AG10803 (cell line): ENCODE results near the gene GOLGA6L9.
"Not testable (repeated sequence)": the region's sequence is repeated elsewhere in the genome, so short reads cannot be mapped to it uniquely, and the experiment has no call there.

Experiments
- DNase-seq: peaks from one replicate; pipeline ENCODE4 v3.0.0; 2010; ENCODE audit warnings: low read depth
- H3K4me3 ChIP-seq: 2 replicates; pipeline ENCODE4 v1.5.1; 2011; ENCODE audit warnings: mild to moderate bottlenecking, low read length, control low read depth

The GOLGA6L9 gene

DNA sequence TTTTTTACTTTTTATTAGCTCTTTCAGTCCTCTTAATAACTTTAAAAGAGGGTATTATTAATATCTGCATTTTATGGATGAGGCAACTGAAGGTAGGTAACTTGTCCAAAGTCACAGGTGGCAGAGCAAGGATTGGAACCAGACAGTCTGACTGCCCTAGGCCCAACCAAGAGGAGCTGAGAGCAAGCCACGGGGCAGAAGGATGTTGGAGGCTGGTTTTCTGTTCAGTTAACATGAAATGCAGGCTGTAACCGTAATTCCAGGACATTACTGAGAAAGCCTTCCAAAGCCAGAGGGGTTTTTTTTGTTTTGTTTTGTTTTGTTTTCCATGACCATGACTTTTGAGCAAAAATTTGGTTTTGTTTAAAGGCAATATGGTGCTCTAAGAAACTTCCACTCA lies 9.1 kb upstream of the GOLGA6L9 start:
- not testable (repeated sequence) for DNase-seq, H3K4me3 ChIP-seq

DNA sequence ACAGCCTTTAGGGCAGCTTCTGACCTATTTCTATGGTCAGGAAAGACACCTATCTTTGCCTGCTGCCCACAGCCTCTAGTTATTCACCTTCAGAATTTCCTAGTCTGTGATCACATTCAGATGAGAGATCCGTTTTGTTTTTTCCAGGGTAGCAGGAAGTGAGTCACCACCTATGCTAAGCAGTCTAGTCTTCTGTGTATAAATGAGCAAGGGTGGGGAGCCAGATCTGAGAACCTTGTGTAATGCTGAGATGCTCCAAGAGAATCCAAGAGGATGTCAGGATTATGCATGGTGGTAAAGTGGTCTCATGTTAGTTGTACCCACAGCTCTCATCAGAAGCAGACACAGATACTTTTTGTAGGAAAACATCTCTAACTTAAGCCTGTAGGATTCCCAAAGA lies 8.7 kb upstream of the GOLGA6L9 start:
- DNase-seq = not testable (repeated sequence)

DNA sequence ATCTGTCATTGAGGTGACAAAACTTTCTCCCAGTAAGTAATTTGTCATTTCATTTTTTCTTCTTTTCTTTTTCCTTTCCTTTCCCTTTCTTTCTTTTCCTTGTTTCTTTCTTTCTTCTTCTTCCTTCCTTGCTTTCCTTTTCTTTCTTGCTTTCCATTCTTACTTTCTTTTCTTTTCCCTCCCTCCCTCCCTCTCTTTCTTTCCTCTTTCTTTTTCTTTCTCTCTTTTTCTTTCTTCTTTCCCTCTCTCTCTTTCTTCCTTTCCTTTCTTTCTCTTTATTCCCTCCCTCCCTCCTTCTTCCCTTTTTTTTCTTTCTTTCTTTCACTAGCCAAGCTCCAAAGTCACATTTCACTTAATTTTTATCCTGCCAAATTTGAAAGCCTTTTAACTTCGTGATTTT lies 2.5 kb upstream of the GOLGA6L9 start:
- not testable (repeated sequence) for DNase-seq, H3K4me3 ChIP-seq

More for the DNA sequence above, 8.7 kb upstream of the GOLGA6L9 start:
- H3K4me3 ChIP-seq = not testable (repeated sequence)

DNA sequence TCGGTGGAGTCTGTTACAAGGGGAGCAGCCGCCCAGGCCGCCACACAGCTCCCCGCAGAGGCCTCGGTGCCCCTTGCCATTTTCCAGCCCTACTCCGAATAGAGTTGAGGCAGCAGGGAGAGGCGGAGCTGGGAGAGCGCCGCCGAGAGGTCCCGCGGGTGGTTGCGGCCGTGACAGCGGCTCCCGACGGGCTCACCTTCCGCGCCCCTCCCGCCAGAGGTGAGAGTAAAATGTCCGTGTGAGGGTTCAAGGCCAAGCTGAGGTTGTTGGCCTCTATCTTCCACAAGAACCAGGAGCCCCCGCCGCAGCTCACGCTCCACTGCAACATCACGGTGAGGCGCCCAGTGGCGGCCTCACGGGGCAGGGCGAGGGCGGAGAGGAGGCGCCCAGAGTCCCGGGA lies 15.8 kb downstream of the GOLGA6L9 start:
- H3K4me3 ChIP-seq = peak overlapping the region; percentile 42
- not testable (repeated sequence) for DNase-seq

DNA sequence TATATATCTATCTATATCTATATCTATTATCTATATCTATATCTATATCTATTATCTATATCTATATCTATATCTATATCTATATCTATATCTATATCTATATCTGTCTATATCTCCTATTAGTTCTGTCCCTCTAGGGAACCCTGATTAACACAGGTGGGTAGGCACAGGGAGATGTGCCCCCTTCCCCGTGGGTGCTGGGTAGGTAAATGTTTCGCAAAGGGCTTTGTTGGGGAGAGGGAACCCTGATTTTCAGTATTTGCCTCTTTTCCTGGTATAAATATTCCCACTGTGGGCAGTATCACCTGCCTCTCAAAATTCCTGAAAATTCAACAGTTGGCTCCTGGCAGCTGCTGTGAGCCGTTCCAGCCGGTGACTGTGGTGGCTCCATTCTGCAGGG lies 27.7 kb downstream of the GOLGA6L9 start:
- not testable (repeated sequence) for H3K4me3 ChIP-seq, DNase-seq

DNA sequence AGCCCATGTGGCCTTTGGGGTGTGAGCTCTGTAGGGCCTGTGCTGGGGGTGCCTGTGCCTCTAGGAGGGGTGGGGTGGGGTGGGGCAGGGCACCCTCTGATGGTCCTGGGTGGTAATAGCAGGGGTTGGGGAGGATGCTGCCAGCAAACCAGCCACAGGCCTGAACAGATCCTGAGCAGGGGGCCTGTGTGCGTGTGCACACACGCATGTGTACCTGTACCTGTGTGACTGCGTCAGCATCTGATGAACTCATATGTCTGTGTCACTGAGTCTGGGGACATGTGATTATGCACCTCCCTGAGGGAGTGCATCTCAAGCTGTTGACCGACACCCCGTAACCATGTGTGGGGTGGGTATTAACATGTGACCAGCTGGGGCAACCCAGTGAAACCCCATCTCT lies 36.0 kb downstream of the GOLGA6L9 start:
- not testable (repeated sequence) for DNase-seq, H3K4me3 ChIP-seq

DNA sequence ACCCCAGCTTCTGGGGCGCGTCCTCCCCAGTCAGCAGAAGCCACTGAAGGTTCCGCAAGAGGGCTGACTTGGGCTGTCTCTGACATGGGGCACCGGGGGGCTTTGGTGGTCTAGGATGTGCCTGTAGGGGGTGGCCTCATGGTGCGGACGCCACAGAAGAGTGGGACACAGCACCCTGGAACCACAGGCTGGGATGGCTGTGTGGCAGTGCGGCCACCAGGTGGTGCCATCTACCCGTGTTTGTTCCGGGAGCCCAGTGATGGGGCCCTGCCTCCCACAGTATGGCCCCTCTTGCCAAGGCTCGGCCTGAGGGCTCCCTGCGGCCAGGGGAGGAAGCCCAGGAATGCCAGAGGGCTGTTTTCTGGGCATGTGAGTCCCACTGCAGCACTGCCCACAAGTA lies 38.6 kb downstream of the GOLGA6L9 start:
- not testable (repeated sequence) for H3K4me3 ChIP-seq, DNase-seq

DNA sequence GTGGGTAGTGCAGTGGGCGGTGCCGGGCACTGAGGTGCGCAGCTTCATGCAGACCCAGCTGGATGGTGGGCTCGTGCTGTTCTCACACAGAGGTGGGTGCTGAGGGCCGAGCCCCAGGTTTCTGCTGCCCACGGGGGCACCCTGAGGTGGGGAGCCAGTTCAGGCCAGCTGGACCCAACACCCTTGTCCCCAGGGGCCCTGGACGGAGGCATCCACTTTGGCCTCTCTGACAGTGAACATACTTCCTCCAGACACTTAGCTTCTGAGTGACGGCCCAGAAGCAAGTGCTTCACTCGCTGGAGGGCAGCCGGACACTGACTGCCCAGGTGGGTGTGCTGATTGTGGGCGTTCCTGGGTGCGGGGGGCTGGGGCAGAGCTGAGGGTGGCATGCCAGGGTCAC lies 39.8 kb downstream of the GOLGA6L9 start:
- H3K4me3 ChIP-seq, DNase-seq: not testable (repeated sequence)

DNA sequence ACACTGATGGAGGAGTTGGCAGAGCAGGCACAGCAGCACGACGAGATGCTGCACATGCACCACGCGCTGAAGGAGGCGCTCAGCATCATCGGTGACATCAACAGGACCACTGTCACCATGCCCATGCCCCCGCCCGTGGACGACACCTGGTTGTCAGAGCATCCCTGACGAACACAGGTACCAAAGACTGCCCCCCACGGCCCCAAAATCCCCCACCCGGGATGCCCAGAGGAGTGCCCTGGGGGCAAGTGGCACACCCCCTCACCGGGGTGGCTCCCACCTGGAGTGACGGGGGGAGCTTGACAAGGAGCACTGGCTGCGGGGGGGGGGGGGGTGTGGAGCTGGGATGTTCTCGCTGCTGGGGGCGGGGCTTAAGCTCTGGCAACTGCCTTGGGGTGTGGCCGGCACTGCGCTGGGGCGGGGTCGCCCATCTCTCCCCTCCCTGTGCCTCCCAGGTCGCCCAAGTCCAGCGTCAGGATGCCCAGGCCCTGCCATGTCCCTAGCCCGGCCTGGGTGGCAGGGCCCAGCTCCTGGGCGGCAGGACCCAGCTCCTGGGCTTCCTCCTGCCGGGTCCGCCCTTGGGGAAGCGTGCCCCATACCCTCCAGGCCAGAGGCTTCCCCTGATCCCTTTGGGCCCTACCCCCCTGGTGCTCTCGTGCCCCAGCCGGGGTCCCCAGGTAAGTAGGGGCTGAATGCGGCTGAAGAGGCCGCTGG lies 42.8 kb downstream of the GOLGA6L9 start:
- not testable (repeated sequence) for DNase-seq, H3K4me3 ChIP-seq

DNA sequence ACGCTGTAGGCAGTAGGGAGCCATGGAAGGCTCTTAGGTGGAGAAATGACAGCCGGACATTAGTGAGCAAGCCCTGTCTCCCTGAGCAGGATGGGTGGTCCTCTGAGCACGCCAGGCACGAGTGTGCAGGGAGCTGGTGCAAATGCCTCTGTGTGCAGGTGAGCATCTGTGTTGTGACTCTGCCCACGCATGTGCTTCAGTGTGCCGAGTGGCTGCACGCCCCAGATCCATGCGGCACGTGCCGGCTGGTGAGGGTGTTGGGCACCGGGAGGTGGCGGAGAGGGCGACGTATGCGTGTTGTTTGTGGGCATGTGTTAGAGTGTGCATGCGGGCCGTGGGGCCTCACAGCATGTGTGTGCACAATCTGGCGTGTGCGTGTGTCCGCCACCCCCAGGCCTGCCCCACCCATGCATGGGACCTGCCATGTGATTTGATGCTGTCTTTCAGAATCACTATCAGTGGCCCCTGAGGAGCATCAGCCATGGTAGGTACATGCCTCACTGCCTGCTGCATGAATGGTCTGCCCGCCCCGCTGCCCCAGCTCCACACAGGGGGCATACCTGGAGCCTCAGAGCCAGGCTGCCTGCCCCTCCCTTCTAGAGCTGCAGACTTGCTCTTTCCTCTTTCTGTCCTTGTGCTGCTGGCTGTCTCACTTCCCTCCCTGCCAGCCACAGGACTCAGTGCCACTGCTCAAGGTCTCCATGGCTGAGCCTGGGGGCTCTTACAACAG lies 45.1 kb downstream of the GOLGA6L9 start:
- not testable (repeated sequence) for DNase-seq, H3K4me3 ChIP-seq

DNA sequence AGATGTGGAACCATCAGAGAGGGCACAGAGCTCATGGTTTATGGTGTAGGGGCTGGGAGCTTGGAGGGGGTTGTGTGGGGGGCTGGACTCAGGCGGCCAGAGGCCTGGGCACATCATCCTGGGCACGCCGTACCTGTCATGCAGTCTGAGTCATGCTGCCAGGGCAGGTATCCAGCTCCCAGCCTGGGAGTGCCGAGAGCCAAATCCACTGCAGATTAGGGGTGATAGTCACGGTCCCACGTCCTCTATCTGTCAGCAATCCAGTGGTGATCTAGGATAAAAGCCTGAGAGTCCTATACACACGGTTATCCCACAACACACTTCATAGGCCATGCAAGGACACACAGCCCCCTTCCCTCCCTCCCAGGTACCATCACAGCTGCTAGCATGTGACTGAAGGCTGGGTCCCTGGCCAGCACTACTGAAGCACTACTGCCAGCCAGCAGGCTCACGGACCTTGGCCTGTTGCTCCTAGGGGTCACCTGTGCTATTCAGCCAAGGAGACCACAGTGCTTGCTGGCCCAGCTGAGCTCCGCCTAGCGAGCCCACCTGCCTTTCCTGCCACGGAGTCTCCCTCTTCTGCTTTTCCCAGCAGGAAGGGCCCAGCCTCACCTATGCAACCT lies 45.8 kb downstream of the GOLGA6L9 start:
- not testable (repeated sequence) for DNase-seq, H3K4me3 ChIP-seq

DNA sequence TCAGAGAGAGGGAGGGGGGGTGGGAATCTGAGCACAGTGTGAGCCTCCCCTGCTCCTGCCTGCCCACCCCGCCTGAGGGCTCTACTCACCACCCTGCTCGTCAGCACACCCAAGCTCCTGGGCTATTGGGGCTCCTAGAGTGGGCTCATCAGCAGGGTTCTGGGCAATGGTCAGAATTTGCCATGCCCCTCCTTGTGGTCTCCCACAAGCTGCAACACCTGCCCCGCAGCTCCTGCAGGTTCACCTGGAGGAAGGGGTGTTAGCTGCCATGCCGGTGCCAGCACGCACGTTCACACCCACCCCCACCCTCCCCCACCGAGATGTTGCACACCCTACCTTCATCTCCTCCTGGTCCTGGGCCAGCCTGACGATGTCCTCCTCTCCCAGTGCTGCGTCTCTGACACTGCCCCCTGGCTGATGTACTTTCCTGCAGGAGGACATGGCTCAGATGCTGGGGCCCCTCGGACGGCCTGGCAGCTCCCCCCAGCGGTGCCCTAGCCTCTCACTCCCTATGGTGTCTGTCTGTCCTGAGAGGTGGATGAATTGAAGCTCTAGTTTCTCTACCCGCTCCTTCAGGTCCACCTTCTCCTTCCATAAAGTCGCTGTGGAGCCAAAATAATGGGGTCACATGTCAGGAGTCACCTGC lies 47.2 kb downstream of the GOLGA6L9 start:
- not testable (repeated sequence) for DNase-seq, H3K4me3 ChIP-seq

DNA sequence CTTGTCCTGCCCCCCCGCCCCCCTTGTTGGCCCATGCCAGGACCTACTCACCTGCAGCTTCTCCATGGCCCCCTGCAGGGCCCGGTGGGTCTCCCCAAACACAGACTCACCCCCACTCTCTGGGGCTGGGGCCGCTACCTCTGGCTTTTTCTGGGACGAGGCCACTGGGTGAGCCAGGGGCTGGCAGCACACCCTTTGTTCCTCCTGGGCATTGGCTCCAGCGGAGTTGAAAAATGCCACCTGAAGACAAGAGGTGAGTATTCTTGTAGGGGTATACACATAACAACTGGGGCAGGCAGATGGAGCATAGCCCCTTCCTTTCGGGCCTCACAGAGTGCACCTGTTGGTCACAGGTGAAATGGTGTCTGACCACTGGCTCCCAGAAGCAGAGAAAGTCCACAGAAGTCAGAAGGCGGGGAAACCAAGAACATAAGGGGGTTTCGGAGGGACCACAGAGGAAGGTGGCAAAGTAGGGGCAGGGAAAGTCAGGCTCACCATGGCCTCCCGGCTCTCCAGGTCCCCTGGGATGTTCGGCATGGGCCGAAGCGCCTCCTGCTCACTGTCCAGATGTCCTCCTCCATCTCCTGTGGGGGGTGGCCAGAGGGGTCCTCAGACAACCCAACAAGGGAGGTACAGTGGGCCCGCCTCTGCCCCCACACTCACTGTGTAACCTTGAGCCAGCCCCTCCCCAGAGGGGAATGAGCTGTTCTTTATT lies 47.9 kb downstream of the GOLGA6L9 start:
- DNase-seq, H3K4me3 ChIP-seq: not testable (repeated sequence)
